Breast epithelium (tissue), 3 donors: ENCODE results near the gene METTL1.

Experiments
- CTCF ChIP-seq, 3 donors: fragments of 450-650 bp; IDR thresholded peaks; one replicate each; pipeline ENCODE4 v1.5.1; 2016 to 2017; ENCODE audit warnings: antibody characterized with exemption in 3 of 3, mild to moderate bottlenecking in 3 of 3, moderate library complexity in 3 of 3
- POLR2A ChIP-seq: fragments of 450-650 bp; IDR thresholded peaks from one replicate; pipeline ENCODE4 v1.6.1; 2016; ENCODE audit warnings: antibody characterized with exemption, mild to moderate bottlenecking, moderate library complexity
- POLR2AphosphoS5 ChIP-seq, 3 donors: sonication (generic); formaldehyde crosslinking; IDR thresholded peaks; one replicate each; pipeline ENCODE4 v1.6.1; 2017; ENCODE audit warnings: antibody characterized with exemption in 3 of 3

DNA sequence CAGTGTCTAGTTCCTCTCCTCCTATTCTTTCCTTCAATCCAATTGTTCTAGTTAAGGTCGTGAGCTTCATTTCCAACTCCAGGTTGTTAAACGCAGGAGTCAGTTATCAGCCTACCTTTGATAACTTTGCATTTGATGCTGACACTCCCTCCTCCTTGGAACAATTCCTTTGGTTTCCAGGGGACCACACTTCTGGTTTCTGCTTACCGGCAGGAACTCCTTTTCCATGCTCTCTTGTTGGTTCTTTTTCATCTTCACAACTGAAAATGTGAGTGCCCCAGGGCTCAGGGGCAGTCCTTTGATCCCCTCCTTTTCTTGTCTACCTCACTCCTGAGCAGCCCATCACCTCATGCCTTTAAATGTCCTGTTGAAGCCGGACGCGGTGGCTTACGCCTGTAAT is 5.5 kb upstream of the METTL1 start:
- TF ChIP-seq CTCF (IDR thresholded peaks at IDR 0.05) (no peak), POLR2A (no peak), POLR2AphosphoS5 (IDR thresholded peaks at IDR 0.05) (no peak)
